Measurements from ENCODE around the gene SDK1.
"Not testable (repeated sequence)": the region's sequence is repeated elsewhere in the genome, so short reads cannot be mapped to it uniquely, and the experiment has no call there.

The SDK1 gene

DNA sequence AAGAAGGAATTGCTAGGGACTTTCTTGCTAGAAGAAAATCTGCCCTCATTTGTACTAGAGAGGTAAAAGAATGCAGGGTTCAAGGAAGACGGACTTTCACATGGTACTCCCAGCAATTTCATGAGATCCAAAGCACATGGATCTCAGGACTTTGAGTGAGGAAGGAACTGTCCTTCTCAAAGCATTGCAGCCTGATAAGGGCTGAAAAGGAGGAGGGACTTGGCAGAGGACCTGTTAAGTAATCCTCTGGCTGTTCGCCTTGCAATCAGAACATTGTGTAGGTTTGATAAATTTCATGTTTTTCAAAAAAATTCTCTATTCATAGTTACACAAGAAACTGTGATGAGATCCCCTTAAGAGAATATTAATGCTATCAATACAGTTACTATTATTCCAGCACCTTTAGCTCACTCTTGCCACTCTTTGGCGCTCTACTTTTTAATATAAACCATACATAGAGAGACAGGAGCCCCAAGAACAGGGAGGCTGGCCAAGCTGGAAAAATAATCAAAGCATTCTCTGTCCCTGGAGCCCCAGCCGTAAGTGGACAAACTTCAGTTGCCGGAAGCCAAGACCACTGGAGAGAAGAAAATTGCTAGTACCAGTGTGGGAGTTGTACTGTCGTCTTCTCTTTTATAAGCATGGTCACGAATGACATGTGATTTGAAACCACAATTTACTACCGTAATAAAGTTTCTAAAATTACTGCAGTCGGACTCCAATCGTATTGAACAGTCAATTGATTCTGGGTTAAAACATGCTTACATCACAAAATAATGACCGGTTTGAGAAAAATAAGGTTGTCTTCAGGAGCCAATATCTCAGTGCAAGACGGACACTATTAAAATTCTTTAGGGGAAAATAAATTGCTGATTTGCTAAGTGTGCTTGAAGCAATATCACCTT, 424.4 kb downstream of the SDK1 start:
- no peak for DNase-seq (ENCODE audit: low read depth)

DNA sequence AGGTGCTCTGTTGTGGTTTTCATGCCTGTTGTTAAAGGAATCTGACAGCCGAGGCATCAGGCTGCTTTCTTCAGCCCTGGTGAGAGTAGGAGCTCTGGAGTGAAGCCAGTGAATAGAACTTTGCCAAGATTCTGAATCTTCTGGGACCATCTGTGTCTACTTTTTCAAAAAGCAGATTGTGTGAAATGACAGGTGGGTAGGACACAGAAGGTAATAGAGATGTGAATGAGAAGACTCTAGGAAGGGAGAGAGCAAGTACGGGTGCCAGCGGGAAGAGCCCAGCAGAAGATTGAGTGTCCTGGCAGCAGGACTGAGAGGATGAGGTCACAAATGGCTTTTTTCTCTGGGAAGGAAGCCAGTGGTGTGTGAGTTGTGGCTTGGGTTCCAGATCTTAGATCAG, 429.2 kb downstream of the SDK1 start:
- no peak for DNase-seq (ENCODE audit: low read depth)

DNA sequence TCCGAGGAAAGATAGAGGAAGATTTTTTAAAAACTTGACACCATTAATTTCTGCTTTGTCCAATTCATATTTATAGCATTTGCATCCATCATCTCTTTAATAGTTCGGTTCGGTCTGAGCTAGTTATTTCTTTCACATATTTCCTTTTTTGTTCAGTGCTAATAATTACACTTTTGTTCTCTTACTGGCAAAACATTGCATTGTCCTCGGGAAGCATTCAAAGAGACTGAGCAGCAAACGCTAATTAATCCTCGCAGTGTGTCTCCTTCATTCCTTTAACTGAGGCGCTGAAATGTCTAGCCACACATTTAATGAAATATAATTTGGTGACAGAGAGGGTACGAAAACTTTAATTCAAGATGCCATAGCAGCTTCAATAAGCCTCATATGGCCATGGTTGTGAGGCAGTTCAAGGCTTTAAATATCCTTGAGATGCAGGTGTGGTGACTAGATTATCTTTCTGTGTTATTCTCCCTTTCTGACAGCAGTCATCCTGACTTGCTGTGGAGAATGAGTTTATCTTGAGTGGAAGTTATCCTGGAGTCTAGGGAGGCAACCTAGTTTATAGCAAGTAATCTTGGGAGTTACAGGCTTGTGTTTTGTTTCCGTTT, 431.4 kb downstream of the SDK1 start:
- DNase-seq (ENCODE audit: low read depth) = no peak

DNA sequence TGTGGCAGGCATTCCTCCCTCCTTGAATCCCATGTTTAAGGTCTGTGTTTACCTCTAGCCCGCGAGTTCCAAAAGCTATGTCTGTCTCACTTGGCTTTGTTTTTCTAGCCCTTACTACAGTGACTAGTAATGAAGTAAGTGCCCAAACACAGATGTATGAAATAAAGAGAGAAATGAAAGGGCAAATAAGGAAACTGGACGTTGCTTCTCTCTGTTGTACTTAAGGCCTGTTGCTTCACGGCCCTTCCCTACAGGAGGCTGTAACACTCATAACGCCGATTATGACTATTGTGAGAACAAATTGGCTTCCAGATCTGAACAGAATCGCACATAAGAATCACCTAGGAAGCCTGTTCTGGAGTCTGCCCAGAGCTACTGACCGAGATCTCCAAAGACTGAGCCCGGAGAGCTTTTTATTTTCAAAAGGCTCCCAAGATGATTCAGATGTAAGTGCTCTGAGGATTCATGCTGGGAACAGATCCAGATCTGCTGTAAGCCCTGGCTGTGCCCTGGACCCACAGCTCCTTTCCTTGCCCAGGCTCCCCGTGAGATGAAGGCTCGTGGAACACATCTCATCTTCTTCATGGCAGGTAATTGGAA, 432.6 kb downstream of the SDK1 start:
- DNase-seq (ENCODE audit: low read depth) = no peak

DNA sequence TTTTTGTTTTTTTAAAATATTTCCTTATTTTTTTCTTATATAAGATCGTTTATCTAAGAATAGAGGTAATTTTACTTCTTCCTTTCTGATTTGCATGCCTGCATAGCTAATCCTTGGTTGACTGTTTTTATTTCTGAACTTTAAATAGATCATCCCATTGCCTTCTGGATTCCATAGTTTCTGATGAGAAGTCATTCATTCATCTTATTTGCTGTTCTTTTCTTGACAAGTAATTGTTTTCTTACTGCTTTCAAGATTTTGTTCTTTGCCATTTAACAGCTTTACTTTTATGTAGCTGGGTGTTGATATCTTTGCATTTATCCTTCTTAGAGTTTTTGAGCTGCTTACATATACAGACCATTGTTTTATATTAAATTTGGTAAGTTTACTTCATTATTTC, 437.9 kb downstream of the SDK1 start:
- no peak for DNase-seq (ENCODE audit: low read depth)

DNA sequence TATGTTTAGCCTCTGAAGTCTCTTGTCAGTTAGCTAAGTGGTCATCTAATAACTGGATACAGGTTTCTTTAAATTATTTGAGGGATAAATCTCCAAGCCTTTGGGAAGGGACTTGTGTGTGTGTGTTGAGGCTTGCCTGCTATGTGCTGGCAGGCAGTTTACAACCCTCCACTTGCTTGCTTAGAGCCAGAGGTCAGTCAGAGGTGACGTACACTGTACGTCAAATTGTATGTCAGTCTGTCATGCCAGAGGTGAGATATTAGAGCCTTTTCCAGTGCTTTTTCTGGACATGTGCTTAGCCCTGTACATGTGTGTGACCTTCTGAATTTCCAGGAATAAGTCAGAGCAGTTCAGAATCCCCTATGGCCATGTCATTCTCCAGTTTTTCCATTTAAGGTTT, 438.9 kb downstream of the SDK1 start:
- DNase-seq (ENCODE audit: low read depth) = no peak

DNA sequence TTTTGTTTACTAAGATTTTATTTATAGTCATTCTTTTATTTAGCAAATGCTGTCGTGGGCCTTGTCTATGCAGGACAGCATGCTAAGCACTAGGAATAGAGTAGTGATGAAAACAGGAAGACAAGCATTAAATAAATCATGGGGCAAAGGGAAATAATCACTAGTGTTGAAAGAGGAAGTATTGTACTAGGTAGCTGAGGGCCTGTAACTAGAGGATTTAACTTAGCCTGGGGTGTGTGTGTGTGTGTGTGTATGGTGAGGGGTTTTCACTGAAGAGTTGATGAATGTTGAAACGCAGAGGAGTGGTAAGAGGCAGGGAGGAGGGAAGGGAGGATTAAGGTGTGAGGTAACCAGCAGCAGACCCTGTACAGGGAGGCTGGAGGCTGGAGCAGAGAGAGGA, 446.4 kb downstream of the SDK1 start:
- no peak for DNase-seq (ENCODE audit: low read depth)

GRCh38 chr7:3748389-3748788, 447.3 kb downstream of the SDK1 start:
- DNase-seq (ENCODE audit: low read depth) = no peak

DNA sequence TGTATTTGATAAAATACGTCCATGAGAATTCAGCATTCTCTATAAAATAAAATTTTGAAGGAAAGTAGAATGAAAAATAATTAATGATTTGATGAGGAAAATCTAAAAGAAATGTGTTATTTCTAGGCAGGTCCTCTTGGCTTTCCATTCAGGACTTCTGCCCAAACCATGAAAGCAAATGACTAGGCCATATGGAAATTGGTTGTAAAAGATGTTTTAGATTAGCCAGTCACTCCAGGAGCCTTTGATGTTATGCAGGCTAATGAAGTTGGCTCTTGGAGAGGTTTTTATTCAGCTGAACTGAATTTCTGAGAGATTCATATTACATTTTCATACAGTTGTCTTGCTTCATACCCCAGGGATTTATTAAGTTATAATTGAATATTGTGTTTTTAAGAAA, 452.8 kb downstream of the SDK1 start:
- no peak for DNase-seq (ENCODE audit: low read depth)

- DNase-seq (ENCODE audit: low read depth) = no peak
Measured at GRCh38 chr7:3754493-3755341, 453.7 kb downstream of the SDK1 start.

GRCh38 chr7:3755778-3756453, 454.9 kb downstream of the SDK1 start:
- not testable (repeated sequence) for DNase-seq (ENCODE audit: low read depth)

DNA sequence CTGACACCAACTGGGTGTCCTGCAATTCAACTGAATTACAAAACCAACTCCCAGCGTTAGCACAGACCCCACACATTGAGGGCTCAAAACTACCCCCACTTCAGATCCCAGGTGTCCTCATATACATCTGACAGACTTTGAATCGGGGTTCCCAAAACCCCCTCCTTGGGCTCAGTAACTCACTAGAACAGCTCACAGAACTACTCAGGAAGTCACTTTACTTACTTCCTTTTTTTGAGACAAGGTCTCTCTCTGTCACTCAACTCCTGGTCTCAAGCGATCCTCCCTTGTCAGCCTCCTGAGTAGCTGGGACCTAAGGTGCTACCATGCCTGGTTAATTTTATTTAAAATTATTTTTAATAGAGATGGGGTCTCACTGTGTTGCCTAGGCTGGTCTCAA, 456.0 kb downstream of the SDK1 start:
- DNase-seq (ENCODE audit: low read depth) = no peak

DNA sequence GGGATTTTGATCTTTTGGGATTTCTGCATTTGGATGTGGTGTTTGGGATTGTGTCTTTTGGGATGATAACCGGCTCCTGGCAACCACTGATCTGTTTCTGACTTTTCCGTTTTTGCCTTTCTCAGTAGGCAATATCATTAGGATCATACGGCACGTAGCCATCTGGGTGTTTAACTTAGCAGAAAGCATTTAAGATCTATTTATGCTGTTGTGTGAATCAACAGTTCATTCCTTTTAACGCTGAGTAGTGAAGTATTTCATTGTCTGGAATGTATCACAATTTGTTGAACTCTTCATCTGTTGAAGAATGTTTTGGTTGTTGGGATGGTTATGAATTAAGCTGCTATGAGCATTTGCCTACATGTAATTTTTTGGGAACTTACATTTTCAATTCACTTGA, 459.6 kb downstream of the SDK1 start:
- DNase-seq (ENCODE audit: low read depth) = no peak

DNA sequence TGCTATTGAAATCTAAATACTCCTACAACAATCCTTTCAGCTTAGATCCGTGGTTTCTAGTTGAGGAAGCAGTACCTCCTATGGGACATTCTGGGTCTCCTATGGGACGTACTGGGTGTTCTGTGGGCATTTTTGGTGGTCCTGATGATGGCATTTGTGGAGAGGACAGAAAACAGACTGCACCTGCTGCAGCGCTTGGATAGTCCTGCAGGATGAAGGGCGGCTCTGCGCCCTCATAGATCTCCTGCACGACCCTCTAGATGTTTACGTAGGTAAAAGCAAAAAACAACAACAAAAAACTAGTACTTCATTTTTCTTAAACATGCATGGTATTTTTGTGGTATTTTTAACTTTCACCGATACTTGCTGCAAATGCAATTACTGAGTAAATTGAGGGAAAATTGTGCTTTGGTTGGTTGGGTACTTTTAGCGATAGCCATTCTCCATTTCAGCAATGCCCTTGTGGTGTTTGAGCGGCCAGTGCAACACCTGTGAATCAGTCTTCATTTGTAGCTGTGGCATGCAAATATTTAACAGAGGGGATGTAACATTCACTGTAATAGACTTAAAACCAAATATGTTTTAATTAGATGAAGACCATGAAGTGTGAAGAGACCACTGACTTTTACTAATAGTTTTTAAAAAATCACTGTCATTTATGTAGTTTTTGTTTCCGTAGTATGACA, 461.2 kb downstream of the SDK1 start:
- no peak for DNase-seq (ENCODE audit: low read depth)

DNA sequence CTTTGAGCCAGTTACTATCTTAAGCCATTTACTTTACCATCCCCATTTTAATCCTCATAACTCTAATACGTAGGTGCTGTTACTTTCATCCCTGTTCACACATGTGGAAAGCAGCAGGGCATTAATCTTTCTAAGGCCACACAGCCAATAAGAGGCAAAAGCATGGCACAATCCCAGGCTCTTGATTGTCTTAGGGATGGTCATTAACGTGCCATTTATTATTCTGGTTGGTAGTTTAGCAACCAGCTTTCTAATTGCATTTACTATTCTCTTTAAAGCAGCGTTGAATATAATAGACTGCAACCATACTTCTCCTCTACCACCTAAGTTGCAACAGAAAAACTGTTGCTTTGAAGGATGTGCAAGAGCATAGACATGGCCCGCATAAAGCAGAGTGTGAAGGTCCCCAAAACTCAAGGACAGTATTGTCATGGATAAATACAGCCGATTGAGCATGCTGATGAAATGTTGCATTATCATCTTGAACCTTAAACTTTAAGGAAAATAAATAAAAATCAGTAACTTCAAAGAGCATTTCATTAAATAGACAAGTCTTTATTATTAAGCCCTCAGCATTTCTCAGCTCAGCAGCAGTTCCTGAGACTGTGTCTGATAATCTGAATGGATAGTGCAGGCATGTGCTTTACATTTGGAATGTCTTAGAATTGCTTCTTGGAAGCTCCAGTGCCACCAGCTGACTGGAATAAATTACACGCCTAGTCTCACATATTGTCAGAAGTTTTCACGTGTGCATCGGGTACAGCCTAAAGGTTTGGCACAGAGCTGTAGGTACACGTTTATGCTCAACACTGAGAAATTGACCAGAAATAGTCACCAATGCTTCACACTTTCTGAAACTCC, 467.1 kb downstream of the SDK1 start:
- DNase-seq (ENCODE audit: low read depth) = no peak

- DNase-seq (ENCODE audit: low read depth) = no peak
Measured at GRCh38 chr7:3771906-3772305, 470.9 kb downstream of the SDK1 start.

DNA sequence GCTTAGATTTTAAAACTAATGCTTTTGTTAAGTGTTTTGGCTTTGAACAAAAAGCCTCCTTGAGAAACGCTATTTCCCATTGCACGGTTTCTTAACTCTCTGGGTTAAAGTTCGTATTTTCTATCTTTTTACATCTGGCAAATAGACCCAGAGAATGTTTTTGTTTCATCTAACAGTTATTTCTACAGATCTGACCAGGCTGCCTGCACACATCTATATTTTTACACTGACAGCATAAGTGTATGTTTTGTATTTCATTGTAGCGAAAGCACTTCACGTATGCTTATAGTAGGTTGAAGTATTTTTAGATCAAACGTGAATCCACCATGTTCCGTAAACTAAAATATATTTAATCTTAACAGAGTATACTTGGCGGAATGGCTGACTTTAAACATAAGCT, 477.3 kb downstream of the SDK1 start:
- DNase-seq (ENCODE audit: low read depth) = no peak

GRCh38 chr7:3780016-3780415, 479.0 kb downstream of the SDK1 start:
- DNase-seq (ENCODE audit: low read depth) = no peak

DNA sequence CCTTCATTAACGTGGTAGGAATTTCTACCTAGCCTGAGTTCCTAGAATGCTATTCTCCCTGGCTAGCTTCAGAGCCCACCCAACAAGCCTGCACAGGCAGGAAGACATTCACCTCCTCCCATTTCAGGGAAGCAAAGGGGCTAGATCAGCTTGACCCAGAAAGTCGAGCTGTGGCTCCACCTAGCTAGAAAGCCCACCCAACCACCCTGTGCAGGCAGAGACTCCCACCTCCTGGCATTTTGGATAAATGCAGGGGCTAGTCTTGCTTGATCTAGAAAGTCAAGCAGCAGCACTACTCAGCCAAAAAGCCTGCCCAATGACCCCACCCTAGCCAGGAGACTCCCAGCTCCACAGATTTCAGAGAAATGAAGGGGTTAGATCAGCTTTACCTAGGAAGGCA, 479.5 kb downstream of the SDK1 start:
- no peak for DNase-seq (ENCODE audit: low read depth)

DNA sequence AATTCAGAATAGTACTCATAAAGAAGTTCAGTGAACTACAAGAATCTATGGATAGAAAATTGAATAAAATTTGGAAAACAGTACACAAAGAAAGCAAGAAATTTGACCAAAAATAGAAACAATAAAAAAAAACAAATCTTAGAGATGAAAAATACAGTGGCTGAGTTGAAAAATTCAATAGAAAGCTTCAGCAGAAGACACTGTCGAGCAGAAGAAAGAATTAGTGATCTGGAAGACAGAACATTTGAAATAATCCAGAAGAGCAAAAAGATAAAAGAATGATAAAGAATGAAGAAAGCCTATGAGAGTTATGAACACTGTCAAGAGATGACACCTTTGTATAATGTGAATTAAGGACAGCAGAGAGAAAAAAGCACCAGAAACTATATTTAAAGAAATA, 480.6 kb downstream of the SDK1 start:
- DNase-seq (ENCODE audit: low read depth) = no peak

Data from HS-5 (cell line).